Activated CD8-positive, alpha-beta memory T cell treated with anti-CD3 and anti-CD28 coated beads, Interleukin-2, amount 50 U/mL, for 4 hours (primary cell): ENCODE data around the gene M1AP.

Source experiments
- DNase-seq: peaks from one replicate; pipeline ENCODE4 v3.0.0-alpha.2; 2020

M1AP gene

GRCh38 chr2:74648009-74648443 is at the start of gene M1AP:
Gene M1AP (minus strand): TSS chr2:74648330. CDS start chr2:74640275, 8,055 bp downstream.
- peak; percentile 21 for DNase-seq

DNA sequence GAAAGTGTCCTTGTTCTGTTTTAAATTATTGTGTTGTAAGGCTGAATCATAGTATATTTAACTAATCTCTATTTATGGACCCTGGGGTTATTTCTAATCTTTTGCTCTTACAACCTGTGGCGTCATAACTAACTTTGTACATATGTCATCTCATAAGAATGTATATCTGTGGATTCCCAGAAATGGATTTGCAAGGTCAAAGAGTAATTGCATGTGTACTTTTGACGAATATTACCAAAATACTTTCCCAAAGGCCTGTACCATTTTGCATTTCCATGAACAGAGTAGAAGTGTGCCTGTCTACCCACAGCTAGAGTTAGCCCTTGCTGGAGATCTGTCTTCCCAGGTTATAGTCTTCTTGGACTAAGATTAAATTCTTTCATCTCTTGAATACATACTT is 48.7 kb upstream of the M1AP start:
- no peak for DNase-seq

GRCh38 chr2:74695663-74696062 is 47.5 kb upstream of the M1AP start:
- no peak for DNase-seq

- DNase-seq: no peak
Measured at GRCh38 chr2:74694281-74694680, 46.2 kb upstream of the M1AP start.

GRCh38 chr2:74693668-74694067 is 45.5 kb upstream of the M1AP start:
- no peak for DNase-seq

DNA sequence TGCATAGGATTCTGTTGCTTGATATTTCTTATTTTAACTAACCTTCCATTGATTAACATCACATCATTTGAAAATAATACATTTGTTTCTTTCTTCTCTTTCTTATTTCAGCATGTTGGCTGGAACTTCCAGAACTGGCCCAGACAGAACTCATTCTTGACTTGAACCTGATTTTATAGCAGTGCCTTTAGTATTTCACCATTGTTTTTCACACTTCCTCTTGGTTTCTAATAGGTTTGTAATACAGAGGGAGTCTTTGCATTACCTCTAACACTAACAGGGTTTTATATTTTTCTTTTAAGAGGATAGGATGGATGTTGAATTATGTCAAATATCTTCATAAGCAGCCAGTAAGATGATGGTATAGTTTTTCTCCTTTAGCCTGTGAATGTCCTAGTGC is 45.1 kb upstream of the M1AP start:
- DNase-seq: no peak

DNA sequence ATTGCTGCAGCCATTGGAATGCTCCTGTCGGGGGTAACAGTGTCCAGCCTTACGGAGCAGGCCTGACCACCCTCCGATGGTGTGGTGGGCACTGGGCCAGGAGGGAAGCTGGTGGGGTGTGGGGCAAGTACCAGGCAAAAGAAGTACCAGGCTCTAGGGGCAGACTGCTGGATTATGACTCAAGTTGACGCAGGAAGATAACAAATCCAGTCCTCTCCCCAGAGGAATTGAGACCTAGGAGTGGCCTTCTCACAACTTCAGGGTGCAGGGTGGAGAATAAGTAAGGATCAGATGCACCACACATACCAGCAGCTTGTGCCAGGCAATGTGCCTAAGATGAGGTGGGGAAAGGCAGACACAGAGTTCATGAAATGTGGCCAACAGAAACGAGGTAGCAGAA is 43.8 kb upstream of the M1AP start:
- DNase-seq: no peak

DNA sequence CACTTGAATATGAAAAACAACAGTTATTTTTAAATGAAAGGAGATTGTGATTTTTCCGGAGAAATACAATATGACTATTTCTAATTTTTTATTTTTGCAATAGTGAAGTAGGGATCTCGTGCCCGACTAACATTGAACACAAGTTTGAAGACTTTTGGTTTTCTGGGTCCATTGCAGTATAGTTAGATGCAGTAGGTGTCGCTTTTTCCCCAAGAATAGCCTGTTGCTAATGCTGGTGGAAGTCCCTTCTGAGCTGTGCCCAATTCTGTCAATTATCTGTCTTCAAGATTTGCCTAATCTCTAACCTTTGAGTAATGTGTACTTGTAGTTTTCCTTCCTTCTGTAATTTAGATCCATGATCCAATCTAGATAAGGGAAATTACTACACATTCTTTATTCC is 42.4 kb upstream of the M1AP start:
- DNase-seq: no peak

DNA sequence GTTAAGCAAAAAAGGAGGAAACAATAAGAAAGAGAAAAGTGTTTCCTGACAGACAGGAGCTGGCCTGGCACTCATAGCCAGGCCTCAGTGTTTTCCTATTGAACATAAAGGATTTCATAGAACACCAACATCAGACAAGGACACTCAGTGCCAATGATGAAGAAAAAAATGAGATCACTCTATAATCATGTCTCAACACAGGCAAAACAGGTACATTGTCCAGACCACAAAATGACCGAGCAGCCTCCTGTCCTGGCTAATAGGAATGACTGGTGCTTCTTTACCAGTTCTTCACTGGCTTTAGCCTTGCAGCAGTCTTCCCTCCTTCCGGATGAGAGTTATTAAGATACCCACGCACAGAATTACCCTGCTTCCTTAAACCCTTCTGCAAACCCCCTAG is 41.5 kb upstream of the M1AP start:
- no peak for DNase-seq

- no peak for DNase-seq
Measured at GRCh38 chr2:74688881-74689280, 40.8 kb upstream of the M1AP start.

GRCh38 chr2:74685408-74685807 is 37.3 kb upstream of the M1AP start:
- DNase-seq: no peak

GRCh38 chr2:74682501-74682900 is 34.4 kb upstream of the M1AP start:
- no peak for DNase-seq

DNA sequence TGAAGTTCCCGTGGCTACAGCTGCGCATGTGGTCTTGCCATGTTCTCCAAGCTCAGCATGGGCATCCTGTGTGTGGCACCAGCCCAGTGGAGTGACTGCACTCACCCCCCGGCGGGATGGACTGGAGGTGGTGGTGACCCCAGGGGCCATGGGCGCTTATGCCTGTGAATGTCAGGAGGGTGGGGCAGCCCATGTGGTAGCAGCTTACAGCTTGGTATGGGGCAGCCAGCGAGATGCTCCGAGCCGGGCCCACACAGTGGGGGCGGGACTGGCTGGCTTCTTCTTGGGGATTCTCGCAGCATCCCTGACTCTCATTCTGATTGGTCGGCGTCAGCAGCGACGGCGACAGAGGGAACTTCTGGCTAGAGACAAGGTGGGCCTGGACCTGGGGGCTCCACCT is 31.5 kb upstream of the M1AP start:
- DNase-seq: no peak

- no peak for DNase-seq
Measured at GRCh38 chr2:74676331-74676730, 28.2 kb upstream of the M1AP start.

DNA sequence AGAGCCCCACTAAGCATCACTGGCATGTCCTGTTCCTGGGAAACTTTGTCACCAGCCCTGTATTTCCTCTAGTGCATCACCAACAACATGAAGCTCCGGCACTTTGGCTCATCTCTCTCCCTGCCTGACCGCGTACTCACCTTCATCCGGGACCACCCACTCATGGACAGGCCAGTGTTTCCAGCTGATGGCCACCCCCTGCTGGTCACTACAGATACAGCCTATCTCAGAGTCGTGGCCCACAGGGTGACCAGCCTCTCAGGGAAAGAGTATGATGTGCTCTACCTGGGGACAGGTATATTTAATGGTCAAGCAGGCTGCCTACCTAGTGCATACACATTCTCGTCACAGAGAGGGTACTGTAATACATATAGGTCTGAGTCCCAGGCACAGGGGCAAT is 27.0 kb upstream of the M1AP start:
- no peak for DNase-seq

- DNase-seq: no peak
Measured at GRCh38 chr2:74673826-74674528, 25.8 kb upstream of the M1AP start.

- no peak for DNase-seq
Measured at GRCh38 chr2:74671479-74671878, 23.3 kb upstream of the M1AP start.

GRCh38 chr2:74670263-74670662 is 22.1 kb upstream of the M1AP start:
- no peak for DNase-seq

DNA sequence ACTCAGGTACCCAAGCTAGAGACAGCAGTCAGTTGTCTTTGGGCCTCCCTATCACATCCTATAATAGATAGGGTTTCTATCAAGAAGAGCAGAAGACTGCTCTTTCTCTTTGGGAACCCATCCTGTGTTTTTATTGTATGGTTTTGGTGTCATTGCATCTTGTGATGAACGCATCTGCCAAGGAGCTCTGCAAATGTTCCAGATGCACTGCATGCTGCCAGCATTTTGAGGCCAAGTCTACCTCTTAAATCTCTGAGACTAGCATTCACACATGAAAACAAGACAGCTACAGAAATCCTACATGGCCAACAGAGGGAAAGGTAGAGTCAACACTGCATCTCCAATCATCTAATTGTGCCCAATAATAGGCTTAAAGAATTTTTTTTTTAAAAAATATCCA is 20.0 kb upstream of the M1AP start:
- DNase-seq: no peak

GRCh38 chr2:74659462-74659861 is 11.3 kb upstream of the M1AP start:
- DNase-seq: no peak

- no peak for DNase-seq
Measured at GRCh38 chr2:74658516-74658915, 10.4 kb upstream of the M1AP start.

DNA sequence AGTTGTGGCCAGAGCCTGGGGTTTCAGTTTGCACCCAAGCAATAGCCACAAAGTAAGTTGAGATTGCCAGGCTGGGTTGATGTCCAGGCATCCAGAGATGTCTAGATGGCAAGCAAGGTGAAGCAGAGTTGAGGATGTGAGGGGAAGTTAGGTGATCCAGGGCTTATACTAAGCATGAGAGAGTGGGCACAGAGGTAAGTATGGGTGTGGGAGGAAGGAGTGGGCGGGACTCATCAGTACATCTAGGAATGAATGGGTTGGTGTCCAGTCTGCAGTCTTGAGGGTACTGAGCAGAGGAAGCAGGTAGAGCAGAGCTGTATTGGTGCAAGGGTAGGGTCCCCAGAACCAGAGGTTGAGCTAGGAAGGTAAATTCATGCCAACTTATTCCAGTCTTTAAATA is 7.4 kb upstream of the M1AP start:
- DNase-seq: no peak

DNA sequence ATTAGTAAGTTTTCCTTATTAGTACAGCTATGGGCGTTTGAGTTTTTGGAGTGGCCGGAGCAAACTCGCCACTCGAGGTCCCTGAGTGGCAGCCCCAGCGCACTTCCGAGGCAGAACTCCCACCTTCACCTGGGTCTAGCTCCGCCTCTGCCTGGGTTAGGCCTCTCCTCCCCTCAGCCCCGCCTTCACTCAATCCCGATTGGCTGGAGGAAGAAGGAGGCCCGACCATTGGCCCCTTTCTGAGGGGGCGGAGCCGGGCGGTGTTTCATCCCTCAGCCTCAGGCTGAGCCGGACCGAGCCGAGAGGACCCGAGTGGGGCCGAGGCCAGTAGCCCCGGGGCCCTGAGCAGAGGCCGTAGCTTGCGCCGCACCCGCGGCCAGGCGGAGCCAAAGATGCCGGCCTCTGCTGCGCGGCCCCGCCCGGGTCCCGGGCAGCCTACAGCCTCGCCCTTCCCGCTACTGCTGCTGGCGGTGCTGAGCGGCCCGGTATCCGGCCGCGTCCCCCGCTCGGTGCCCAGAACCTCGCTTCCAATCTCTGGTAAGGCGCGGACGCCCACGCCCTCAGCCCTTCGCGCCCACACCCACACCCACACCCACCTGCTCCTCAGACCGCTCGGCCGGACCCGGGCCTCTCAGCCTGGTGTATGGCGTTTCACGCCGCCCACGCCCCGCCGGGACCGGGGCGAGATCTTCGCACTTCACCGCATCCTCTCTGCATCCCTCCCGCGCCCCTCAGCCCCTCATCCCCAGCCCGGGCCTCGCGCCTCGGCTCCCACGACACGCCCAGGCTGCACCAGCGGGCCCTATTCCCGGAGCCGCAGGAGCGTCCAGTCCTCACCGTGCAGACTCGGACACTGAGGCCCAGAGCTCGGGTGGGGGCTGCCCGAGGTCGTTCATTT is 6.1 kb upstream of the M1AP start, which contains the start of gene SEMA4F:
SEMA4F (plus strand) TSS at position 263 of the 898 bp plus-strand sequence; CDS start at position 393, 130 bp downstream.
- DNase-seq: peak; percentile 93

GRCh38 chr2:74653589-74653984 is 5.5 kb upstream of the M1AP start:
- DNase-seq: no peak
